ENCODE results near the gene SASS6.

DNA sequence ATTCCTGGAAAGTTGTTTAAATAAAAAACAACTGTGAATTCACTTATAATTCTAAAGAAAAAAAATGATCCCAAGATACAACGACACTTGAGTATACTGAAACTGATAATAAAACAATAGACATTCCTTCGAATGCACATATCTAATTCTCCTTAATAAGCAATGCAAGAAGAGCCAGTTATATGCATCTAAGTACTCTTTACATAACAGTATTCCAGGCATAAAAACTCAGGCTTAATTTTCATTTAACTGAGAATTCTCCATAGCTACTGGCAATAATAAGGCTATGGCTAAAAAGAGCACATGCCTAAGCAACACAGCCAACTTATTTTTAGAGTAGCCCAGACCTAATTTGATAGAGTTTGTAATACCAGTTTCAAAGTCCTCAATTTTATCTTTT lies 31.2 kb downstream of the SASS6 start:
- TF ChIP-seq, protein P1, sequence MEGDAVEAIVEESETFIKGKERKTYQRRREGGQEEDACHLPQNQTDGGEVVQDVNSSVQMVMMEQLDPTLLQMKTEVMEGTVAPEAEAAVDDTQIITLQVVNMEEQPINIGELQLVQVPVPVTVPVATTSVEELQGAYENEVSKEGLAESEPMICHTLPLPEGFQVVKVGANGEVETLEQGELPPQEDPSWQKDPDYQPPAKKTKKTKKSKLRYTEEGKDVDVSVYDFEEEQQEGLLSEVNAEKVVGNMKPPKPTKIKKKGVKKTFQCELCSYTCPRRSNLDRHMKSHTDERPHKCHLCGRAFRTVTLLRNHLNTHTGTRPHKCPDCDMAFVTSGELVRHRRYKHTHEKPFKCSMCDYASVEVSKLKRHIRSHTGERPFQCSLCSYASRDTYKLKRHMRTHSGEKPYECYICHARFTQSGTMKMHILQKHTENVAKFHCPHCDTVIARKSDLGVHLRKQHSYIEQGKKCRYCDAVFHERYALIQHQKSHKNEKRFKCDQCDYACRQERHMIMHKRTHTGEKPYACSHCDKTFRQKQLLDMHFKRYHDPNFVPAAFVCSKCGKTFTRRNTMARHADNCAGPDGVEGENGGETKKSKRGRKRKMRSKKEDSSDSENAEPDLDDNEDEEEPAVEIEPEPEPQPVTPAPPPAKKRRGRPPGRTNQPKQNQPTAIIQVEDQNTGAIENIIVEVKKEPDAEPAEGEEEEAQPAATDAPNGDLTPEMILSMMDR (IDR thresholded peaks at IDR 0.05), result no peak
- no peak for TF ChIP-seq POLR2A (IDR thresholded peaks at IDR 0.05)

Measured in lower leg skin (tissue), 3 donors.